K562 (cell line): ENCODE results near the gene RNF26. TPM values are rescaled to one million over a fixed set of nuclear protein-coding genes. Genes with fewer than 3 reads are reported as not detected.

ENCODE experiments used
- HMG20B ChIP-seq: fragments of 250-450 bp; sonication (Bioruptor Pico); IDR thresholded peaks from 2 replicates; pipeline ENCODE4 v1.5.0; 2021; ENCODE audit warnings: mild to moderate bottlenecking
- MYNN ChIP-seq, 2 experiments: sonication (generic); formaldehyde crosslinking in 1 of 2; IDR thresholded peaks; 2 replicates each; pipeline versions ENCODE4 v1.5.0 to v1.6.1; 2016 to 2020; ENCODE audit warnings: antibody characterized with exemption in 1 of 2, missing genetic modification reagents in 1 of 2
- POLR3G ChIP-seq: IDR thresholded peaks from 2 replicates; pipeline ENCODE4 v1.6.1; 2011; ENCODE audit not compliant: insufficient read length, insufficient replicate concordance; ENCODE audit errors: extremely low read depth
- PRPF4 ChIP-seq: fragments of 200-400 bp; formaldehyde crosslinking; IDR thresholded peaks from one replicate; pipeline ENCODE4 v1.6.1; 2017; ENCODE audit warnings: low read length, low read depth, mild to moderate bottlenecking; ENCODE audit not compliant: insufficient read depth, poor library complexity, severe bottlenecking
- RBM14 ChIP-seq: fragments of 200-400 bp; formaldehyde crosslinking; IDR thresholded peaks from 2 replicates; pipeline ENCODE4 v1.6.1; 2018; ENCODE audit warnings: low read depth, mild to moderate bottlenecking, low read length, moderate library complexity, borderline replicate concordance; ENCODE audit not compliant: insufficient read depth
- RBM22 ChIP-seq: fragments of 200-400 bp; formaldehyde crosslinking; IDR thresholded peaks from 2 replicates; pipeline ENCODE4 v1.6.1; 2018; ENCODE audit warnings: low read length, low read depth; ENCODE audit not compliant: poor library complexity, severe bottlenecking
- SFPQ ChIP-seq: fragments of 200-400 bp; formaldehyde crosslinking; IDR thresholded peaks from 2 replicates; pipeline ENCODE4 v1.6.1; 2017; ENCODE audit warnings: mild to moderate bottlenecking, low read depth, low read length, moderate library complexity
- ZFP36 ChIP-seq: fragments of 150-350 bp; IDR thresholded peaks from 2 replicates; pipeline ENCODE4 v1.6.1; 2018; ENCODE audit warnings: low read length, low read depth; ENCODE audit not compliant: partially characterized antibody
- ZNF217 ChIP-seq: sonication (generic); formaldehyde crosslinking; IDR thresholded peaks from 2 replicates; pipeline ENCODE4 v1.8.0; 2022; ENCODE audit warnings: mild to moderate bottlenecking, missing genetic modification reagents
- ZNF311 ChIP-seq: fragments of 250-450 bp; sonication (Bioruptor Pico); IDR thresholded peaks from 2 replicates; pipeline ENCODE4 v1.4.0; 2020; ENCODE audit warnings: mild to moderate bottlenecking, moderate library complexity
- ZNF384 ChIP-seq: IDR thresholded peaks from 2 replicates; pipeline ENCODE4 v1.6.1; 2012; ENCODE audit warnings: low read depth, low read length, improper control_type of control experiment
- polyA plus RNA-seq, 8 experiments: library from polyadenylated mRNA; depleted of rRNA in 4 of 8; stranded (reverse) in 5 of 8; unstranded in 3 of 8; fragments of >200 nt; fragmentation: Nextera tagmentation in 2 of 8; fragmentation: Illumina TruSeq in 1 of 8; extraction: Ambion mirVana in 2 of 8; extraction: Trizol in 1 of 8; gene quantifications; 2 replicates each; pipeline versions ENCODE4 v1.2.1 to v1.2.3, GENCODE V29; 2011 to 2014; ENCODE audit warnings: inconsistent platforms in 1 of 8, missing spikeins in 1 of 8
- total RNA-seq, 7 experiments: library from RNA; depleted of rRNA in 6 of 7; stranded (reverse); fragments of >200 nt in 6 of 7; fragmentation: Illumina TruSeq in 2 of 7; extraction: Trizol in 2 of 7; gene quantifications; 2 replicates each; pipeline versions ENCODE4 v1.2.1 to v1.2.3, GENCODE V29; 2011 to 2021; ENCODE audit warnings: low replicate concordance in 1 of 7
- TF ChIP-seq, protein P1 (sequence below): fragments of 450-650 bp; formaldehyde crosslinking; IDR thresholded peaks from 2 replicates; pipeline ENCODE4 v1.4.0; 2020; ENCODE audit warnings: mild to moderate bottlenecking, mixed read lengths
- TF ChIP-seq, protein P2 (sequence below): sonication (generic); formaldehyde crosslinking; IDR thresholded peaks from 2 replicates; pipeline ENCODE4 v1.8.0; 2022; ENCODE audit warnings: mild to moderate bottlenecking, missing genetic modification reagents
- TF ChIP-seq, protein P3 (sequence below): fragments of 450-650 bp; IDR thresholded peaks from 2 replicates; pipeline ENCODE4 v1.6.1; 2016
- TF ChIP-seq, protein P4 (sequence below): fragments of 250-450 bp; sonication (Bioruptor Pico); IDR thresholded peaks from 2 replicates; pipeline ENCODE4 v1.5.0; 2020; ENCODE audit warnings: mild to moderate bottlenecking, borderline replicate concordance
- TF ChIP-seq, protein P5 (sequence below): fragments of 200-800 bp; sonication (Bioruptor generic); IDR thresholded peaks from 2 replicates; pipeline ENCODE4 v1.6.1; 2017; ENCODE audit warnings: missing genetic modification characterization, missing compliant biosample characterization

The RNF26 gene
- total and polyA plus RNA-seq, 9 of the 15 experiments (the other 6 are each of a cell fraction or from before 2014, with no cell fraction given) = 5.3 to 53.6 (median 12.7) TPM

- TF ChIP-seq ZNF384 (no peak), HMG20B (CRISPR knock-in tag) (no peak), ZNF311 (CRISPR knock-in tag) (no peak), PRPF4 (no peak), MYNN (IDR thresholded peaks at IDR 0.05) (peak; percentile 45; the same call in 1 of the 2 replicates), MYNN (CRISPR knock-in tag; IDR thresholded peaks at IDR 0.05) (no peak), POLR3G (no peak), SFPQ (no peak), ZFP36 (peak; percentile 18), RBM14 (0 out of 2 replicates have a peak, but pooled peaks have one; percentile 30), ZNF217 (no peak), RBM22 (peak; percentile 35)
- TF ChIP-seq, protein P1, sequence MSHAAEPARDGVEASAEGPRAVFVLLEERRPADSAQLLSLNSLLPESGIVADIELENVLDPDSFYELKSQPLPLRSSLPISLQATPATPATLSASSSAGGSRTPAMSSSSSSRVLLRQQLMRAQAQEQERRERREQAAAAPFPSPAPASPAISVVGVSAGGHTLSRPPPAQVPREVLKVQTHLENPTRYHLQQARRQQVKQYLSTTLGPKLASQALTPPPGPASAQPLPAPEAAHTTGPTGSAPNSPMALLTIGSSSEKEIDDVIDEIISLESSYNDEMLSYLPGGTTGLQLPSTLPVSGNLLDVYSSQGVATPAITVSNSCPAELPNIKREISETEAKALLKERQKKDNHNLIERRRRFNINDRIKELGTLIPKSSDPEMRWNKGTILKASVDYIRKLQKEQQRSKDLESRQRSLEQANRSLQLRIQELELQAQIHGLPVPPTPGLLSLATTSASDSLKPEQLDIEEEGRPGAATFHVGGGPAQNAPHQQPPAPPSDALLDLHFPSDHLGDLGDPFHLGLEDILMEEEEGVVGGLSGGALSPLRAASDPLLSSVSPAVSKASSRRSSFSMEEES = no peak
- TF ChIP-seq, protein P2, sequence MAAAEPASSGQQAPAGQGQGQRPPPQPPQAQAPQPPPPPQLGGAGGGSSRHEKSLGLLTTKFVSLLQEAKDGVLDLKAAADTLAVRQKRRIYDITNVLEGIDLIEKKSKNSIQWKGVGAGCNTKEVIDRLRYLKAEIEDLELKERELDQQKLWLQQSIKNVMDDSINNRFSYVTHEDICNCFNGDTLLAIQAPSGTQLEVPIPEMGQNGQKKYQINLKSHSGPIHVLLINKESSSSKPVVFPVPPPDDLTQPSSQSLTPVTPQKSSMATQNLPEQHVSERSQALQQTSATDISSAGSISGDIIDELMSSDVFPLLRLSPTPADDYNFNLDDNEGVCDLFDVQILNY (CRISPR knock-in tag) = no peak
- TF ChIP-seq, protein P3, sequence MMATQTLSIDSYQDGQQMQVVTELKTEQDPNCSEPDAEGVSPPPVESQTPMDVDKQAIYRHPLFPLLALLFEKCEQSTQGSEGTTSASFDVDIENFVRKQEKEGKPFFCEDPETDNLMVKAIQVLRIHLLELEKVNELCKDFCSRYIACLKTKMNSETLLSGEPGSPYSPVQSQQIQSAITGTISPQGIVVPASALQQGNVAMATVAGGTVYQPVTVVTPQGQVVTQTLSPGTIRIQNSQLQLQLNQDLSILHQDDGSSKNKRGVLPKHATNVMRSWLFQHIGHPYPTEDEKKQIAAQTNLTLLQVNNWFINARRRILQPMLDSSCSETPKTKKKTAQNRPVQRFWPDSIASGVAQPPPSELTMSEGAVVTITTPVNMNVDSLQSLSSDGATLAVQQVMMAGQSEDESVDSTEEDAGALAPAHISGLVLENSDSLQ = no peak
- TF ChIP-seq, protein P4, sequence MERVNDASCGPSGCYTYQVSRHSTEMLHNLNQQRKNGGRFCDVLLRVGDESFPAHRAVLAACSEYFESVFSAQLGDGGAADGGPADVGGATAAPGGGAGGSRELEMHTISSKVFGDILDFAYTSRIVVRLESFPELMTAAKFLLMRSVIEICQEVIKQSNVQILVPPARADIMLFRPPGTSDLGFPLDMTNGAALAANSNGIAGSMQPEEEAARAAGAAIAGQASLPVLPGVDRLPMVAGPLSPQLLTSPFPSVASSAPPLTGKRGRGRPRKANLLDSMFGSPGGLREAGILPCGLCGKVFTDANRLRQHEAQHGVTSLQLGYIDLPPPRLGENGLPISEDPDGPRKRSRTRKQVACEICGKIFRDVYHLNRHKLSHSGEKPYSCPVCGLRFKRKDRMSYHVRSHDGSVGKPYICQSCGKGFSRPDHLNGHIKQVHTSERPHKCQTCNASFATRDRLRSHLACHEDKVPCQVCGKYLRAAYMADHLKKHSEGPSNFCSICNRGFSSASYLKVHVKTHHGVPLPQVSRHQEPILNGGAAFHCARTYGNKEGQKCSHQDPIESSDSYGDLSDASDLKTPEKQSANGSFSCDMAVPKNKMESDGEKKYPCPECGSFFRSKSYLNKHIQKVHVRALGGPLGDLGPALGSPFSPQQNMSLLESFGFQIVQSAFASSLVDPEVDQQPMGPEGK (CRISPR knock-in tag) = no peak
- TF ChIP-seq, protein P5, sequence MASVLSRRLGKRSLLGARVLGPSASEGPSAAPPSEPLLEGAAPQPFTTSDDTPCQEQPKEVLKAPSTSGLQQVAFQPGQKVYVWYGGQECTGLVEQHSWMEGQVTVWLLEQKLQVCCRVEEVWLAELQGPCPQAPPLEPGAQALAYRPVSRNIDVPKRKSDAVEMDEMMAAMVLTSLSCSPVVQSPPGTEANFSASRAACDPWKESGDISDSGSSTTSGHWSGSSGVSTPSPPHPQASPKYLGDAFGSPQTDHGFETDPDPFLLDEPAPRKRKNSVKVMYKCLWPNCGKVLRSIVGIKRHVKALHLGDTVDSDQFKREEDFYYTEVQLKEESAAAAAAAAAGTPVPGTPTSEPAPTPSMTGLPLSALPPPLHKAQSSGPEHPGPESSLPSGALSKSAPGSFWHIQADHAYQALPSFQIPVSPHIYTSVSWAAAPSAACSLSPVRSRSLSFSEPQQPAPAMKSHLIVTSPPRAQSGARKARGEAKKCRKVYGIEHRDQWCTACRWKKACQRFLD (CRISPR knock-in tag) = peak; percentile 46; the same call in 1 of the 2 replicates
Observed at GRCh38 chr11:119339589-119340334, 5.4 kb downstream of the RNF26 start (continued).
